HG03439 (cell line): Measurements from ENCODE around the gene NPDC1.

Experiments
- ATAC-seq: cut with Tn5 transposase; IDR thresholded peaks from one replicate; pipeline ENCODE4 v1.9.1; 2021; ENCODE audit warnings: mild to moderate bottlenecking, moderate library complexity; ENCODE audit not compliant: unreplicated experiment

NPDC1 gene

GRCh38 chr9:137027369-137028262 lies 18.4 kb downstream of the NPDC1 start, which contains the start of gene ABCA2:
Gene ABCA2, minus strand, starts transcription at chr9:137028237. Its CDS starts 97 bp downstream, at chr9:137028140.
- ATAC-seq: no peak

- no peak for ATAC-seq
Observed at GRCh38 chr9:137026828-137027227, 19.1 kb downstream of the NPDC1 start.

DNA sequence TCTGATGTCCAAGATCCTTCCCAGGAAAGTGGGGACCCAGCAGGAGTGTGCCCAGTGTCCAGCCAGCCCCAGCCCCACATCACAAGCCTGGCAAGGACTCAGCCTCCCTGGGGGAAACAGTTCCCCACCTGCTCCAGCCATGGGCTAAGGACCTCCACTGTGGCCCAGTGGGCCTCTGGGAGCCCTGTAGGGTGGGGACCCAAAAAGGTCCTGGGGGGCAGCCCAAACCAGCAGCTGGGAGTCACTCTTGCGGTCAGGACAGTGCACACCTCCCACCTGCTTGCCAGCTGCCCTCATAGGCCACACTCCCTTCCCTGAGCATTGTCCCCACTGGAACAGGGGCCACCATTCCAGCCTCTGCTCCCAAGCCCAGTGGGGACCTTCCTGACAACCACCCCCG lies 19.6 kb downstream of the NPDC1 start:
- ATAC-seq: no peak

GRCh38 chr9:137025517-137025966 lies 20.4 kb downstream of the NPDC1 start:
- ATAC-seq: no peak

DNA sequence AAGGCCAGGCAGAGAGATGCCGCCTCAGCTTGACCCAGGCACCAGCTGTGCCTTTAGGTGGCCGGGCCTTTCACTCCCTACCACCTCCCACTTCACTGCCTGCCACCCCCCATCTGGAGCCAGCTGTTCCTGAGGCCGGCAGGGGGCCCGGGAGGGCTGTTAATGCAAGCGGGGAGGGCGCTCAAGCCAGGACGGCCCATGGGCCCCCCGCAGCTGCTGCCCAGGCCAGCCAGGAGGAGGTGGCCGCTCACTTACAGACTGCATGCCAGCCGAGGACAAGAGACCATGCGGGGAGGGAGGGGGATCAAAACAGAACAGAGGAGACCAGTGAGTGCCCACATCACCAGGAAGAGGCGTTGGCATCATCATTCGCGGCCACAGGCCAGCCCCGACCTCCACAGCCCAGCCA lies 22.4 kb downstream of the NPDC1 start:
- no peak for ATAC-seq

GRCh38 chr9:137023157-137023556 lies 22.8 kb downstream of the NPDC1 start:
- ATAC-seq: no peak

DNA sequence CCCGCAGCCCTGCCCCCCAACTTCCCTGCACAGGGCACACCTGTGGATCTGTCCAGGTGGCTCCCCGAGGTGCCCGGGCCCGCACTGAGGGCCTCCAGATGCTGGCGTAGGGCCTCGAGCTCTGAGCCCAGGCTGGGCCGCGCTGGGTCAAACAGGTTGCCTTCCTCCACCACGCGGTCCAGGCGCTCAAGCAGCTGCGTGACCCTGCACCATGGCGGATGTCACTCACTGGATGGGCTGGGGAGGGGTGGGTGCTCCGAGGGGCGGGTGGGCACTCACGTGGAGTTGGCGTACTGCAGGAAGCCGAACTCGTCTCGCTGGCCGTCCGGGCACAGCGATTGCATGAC lies 23.3 kb downstream of the NPDC1 start:
- ATAC-seq: no peak

DNA sequence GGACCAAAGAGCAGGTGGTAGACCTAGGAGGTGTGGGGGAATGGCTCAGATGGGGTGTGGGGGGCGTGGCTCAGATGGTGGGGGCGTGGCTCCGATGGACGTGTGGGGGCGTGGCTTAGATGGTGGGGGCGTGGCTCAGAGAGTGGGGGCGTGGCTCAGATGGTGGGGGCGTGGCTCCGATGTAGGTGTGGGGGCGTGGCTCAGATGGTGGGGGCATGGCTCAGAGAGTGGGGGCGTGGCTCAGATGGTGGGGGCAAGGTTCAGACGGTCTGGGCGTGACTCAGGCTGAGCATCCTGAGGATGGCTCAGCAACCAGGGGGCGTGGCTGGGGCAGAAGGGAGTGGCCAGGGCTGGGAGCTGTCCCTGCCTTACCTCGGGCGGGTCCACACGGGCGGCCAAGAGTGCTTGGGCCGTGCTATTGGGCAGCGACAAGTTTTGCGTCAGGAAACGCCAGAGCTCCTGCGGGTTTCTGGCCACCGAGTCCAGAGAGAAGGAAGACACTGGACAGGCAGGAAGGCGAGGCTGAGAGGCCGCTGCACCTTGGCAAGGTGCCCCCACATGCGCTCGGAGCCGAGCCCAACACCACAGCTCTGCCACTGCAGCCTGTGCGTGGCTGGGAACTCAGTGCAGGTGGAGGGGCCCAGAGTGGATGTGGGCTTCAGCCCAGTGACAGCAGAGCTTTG lies 23.9 kb downstream of the NPDC1 start:
- no peak for ATAC-seq

- ATAC-seq: no peak
Observed at GRCh38 chr9:137021568-137021978, 24.4 kb downstream of the NPDC1 start.

DNA sequence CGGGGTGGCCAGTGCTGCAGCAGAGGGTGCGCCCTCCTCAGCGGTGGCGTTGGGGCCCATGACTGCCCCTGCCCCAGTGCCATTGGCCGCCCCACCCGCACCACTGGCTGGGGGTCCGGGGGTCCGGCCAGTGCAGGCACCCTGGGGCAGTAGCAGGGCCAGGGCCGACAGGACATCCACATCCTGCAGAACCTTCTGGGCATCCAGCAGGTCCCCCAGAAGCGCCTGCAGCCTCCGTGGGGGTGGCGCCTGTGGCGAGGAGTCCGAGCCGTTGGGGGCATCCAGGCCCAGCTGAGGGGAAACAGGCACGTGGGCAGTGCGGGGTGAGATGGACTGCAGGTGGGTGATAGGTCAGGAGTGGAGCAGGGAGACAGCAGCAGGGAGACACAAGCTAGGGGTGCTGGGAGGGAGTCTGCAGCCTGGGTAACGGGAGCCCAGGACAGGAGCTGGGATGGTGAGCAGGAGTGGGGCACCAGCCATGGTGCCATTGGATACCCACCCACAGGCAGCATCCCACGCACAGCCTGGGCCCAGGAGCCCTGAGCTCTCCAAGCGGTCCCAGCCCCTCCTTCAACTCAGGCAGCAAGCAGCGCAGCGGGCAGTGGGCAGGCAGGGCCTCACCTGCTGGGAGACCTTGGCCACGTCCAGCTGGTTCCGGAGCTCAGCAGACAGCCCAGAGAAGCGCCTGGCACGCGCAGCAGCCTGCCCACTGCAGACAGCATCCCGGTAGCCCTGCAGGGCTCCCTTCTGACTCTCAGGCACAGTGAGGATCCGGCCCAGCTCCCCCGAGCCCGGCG lies 25.0 kb downstream of the NPDC1 start:
- ATAC-seq: no peak

- ATAC-seq: no peak
Observed at GRCh38 chr9:137019891-137020683, 25.9 kb downstream of the NPDC1 start.

- no peak for ATAC-seq
Observed at GRCh38 chr9:137018761-137019559, 27.0 kb downstream of the NPDC1 start.

GRCh38 chr9:137017791-137018497 lies 28.0 kb downstream of the NPDC1 start:
- no peak for ATAC-seq

- ATAC-seq: no peak
Observed at GRCh38 chr9:137017071-137017470, 28.9 kb downstream of the NPDC1 start.

DNA sequence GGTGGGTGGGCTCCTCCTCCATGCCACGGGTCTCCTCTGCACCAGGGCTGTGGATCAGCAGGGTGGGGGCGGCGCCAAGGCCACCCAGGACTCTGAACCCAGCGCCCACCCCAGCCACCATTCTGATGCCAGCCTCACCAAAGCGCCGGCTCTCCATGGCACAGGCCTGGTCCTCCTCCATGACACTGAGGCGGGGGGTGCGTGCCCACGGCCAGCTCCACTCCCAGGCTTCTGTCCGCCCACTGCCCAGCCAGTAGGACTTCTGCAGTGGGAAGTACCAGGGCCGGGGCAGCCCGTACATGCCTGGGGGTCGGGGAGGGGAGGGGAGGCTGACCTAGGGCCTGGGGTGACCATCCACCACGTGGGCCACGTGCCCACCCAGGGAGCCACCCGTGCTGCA lies 29.5 kb downstream of the NPDC1 start:
- no peak for ATAC-seq

GRCh38 chr9:137015976-137016375 lies 30.0 kb downstream of the NPDC1 start:
- no peak for ATAC-seq

GRCh38 chr9:137015540-137015930 lies 30.4 kb downstream of the NPDC1 start:
- no peak for ATAC-seq

GRCh38 chr9:137014776-137015539 lies 31.0 kb downstream of the NPDC1 start:
- no peak for ATAC-seq
